WTC11 (cell line): ENCODE results near the gene RAP2A.

Experiments
- ETV6 ChIP-seq: sonication (generic); formaldehyde crosslinking; IDR thresholded peaks from 2 replicates; pipeline ENCODE4 v1.8.1; 2022; ENCODE audit warnings: mild to moderate bottlenecking, missing genetic modification reagents
- MXD4 ChIP-seq: fragments of 250-450 bp; sonication (Bioruptor Pico); IDR thresholded peaks from 2 replicates; pipeline ENCODE4 v1.8.0; 2021; ENCODE audit warnings: mild to moderate bottlenecking, moderate library complexity, borderline replicate concordance
- NFYB ChIP-seq: sonication (generic); formaldehyde crosslinking; conservative IDR thresholded peaks from 2 replicates; pipeline ENCODE4 v1.8.0; 2022; ENCODE audit warnings: low read depth, missing genetic modification reagents
- NR2C2 ChIP-seq: sonication (generic); formaldehyde crosslinking; IDR thresholded peaks from 2 replicates; pipeline ENCODE4 v1.8.0; 2022; ENCODE audit warnings: mild to moderate bottlenecking, missing genetic modification reagents
- OVOL2 ChIP-seq: fragments of 250-450 bp; sonication (Bioruptor Pico); IDR thresholded peaks from 2 replicates; pipeline ENCODE4 v1.9.0; 2021; ENCODE audit warnings: mild to moderate bottlenecking, borderline replicate concordance
- PRRX2 ChIP-seq: fragments of 250-450 bp; sonication (Bioruptor Pico); IDR thresholded peaks from 2 replicates; pipeline ENCODE4 v1.8.0; 2021; ENCODE audit warnings: mild to moderate bottlenecking
- ZNF121 ChIP-seq: sonication (generic); formaldehyde crosslinking; IDR thresholded peaks from 2 replicates; pipeline ENCODE4 v1.8.0; 2023; ENCODE audit warnings: missing genetic modification reagents
- ZNF263 ChIP-seq: sonication (generic); formaldehyde crosslinking; IDR thresholded peaks from 2 replicates; pipeline ENCODE4 v1.8.1; 2022; ENCODE audit warnings: low read depth, mild to moderate bottlenecking, moderate library complexity, missing genetic modification reagents
- ZNF317 ChIP-seq: sonication (generic); formaldehyde crosslinking; IDR thresholded peaks from 2 replicates; pipeline ENCODE4 v1.8.1; 2023; ENCODE audit warnings: low read depth, mild to moderate bottlenecking, moderate library complexity, missing genetic modification reagents, borderline replicate concordance
- TF ChIP-seq, protein P1 (sequence below): fragments of 200-600 bp; IDR thresholded peaks from 2 replicates; pipeline ENCODE4 v1.8.0; 2022; ENCODE audit warnings: antibody characterized with exemption
- TF ChIP-seq, protein P2 (sequence below): sonication (generic); formaldehyde crosslinking; conservative IDR thresholded peaks from 2 replicates; pipeline ENCODE4 v1.8.1; 2023; ENCODE audit warnings: mild to moderate bottlenecking, low read depth, missing genetic modification reagents, moderate library complexity
- TF ChIP-seq, protein P3 (sequence below): sonication (generic); formaldehyde crosslinking; IDR thresholded peaks from 2 replicates; pipeline ENCODE4 v1.8.1; 2022; ENCODE audit warnings: low read depth, missing genetic modification reagents, borderline replicate concordance
- TF ChIP-seq, protein P4 (sequence below): fragments of 250-450 bp; sonication (Bioruptor Pico); IDR thresholded peaks from 2 replicates; pipeline ENCODE4 v1.9.0; 2021; ENCODE audit warnings: mild to moderate bottlenecking
- TF ChIP-seq, protein P5 (sequence below): sonication (generic); formaldehyde crosslinking; IDR thresholded peaks from 2 replicates; pipeline ENCODE4 v1.8.1; 2022; ENCODE audit warnings: mild to moderate bottlenecking, missing genetic modification reagents, moderate library complexity, borderline replicate concordance

DNA sequence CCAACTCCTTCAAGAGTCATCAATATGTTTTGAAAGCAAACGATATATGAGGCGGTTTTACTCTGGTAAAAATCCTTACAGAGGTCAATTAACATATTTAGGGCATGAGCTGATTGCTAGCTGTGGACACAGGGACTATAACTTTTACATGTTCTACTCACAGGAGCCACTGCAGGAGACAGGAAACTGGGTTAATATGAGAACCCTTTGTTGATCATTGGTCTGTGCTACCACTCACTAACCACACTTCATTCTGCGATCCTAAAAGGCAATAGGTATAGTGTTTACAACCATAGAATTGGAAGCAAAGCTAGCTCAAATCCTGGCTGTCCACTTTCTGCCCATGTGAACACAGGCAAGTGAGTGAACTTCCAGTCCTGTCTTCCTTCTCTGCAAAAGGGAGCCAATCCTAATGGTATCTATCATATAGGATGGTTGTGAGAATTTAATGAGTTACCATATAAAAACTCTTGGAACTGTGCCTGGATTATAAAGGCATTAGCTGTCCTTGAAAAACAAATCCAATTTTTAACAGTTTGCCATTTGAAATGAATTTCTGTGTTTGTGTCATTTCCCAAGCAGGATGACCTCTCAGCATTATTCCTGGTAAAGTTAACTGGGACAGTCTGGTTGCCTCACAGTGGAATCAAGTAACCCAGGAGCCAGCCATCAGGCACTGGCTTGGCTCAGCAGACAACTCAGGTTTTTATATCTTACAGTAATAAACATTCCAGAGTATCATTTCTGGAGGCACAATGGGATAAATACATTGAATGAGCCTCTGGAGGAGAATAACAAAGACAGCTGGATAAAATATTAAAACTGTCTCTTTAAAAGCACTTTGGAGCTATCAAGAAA is 29.8 kb upstream of the RAP2A start:
- TF ChIP-seq NFYB (CRISPR knock-in tag) (no peak), ZNF263 (CRISPR knock-in tag) (no peak), ETV6 (no peak), MXD4 (CRISPR knock-in tag) (no peak), PRRX2 (CRISPR knock-in tag) (no peak), ZNF317 (CRISPR knock-in tag) (no peak), OVOL2 (CRISPR knock-in tag) (no peak), ZNF121 (CRISPR knock-in tag) (no peak), NR2C2 (no peak)
- TF ChIP-seq, protein P1, sequence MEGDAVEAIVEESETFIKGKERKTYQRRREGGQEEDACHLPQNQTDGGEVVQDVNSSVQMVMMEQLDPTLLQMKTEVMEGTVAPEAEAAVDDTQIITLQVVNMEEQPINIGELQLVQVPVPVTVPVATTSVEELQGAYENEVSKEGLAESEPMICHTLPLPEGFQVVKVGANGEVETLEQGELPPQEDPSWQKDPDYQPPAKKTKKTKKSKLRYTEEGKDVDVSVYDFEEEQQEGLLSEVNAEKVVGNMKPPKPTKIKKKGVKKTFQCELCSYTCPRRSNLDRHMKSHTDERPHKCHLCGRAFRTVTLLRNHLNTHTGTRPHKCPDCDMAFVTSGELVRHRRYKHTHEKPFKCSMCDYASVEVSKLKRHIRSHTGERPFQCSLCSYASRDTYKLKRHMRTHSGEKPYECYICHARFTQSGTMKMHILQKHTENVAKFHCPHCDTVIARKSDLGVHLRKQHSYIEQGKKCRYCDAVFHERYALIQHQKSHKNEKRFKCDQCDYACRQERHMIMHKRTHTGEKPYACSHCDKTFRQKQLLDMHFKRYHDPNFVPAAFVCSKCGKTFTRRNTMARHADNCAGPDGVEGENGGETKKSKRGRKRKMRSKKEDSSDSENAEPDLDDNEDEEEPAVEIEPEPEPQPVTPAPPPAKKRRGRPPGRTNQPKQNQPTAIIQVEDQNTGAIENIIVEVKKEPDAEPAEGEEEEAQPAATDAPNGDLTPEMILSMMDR, result no peak
- TF ChIP-seq, protein P2, sequence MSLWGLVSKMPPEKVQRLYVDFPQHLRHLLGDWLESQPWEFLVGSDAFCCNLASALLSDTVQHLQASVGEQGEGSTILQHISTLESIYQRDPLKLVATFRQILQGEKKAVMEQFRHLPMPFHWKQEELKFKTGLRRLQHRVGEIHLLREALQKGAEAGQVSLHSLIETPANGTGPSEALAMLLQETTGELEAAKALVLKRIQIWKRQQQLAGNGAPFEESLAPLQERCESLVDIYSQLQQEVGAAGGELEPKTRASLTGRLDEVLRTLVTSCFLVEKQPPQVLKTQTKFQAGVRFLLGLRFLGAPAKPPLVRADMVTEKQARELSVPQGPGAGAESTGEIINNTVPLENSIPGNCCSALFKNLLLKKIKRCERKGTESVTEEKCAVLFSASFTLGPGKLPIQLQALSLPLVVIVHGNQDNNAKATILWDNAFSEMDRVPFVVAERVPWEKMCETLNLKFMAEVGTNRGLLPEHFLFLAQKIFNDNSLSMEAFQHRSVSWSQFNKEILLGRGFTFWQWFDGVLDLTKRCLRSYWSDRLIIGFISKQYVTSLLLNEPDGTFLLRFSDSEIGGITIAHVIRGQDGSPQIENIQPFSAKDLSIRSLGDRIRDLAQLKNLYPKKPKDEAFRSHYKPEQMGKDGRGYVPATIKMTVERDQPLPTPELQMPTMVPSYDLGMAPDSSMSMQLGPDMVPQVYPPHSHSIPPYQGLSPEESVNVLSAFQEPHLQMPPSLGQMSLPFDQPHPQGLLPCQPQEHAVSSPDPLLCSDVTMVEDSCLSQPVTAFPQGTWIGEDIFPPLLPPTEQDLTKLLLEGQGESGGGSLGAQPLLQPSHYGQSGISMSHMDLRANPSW (CRISPR knock-in tag), result no peak
- TF ChIP-seq, protein P3, sequence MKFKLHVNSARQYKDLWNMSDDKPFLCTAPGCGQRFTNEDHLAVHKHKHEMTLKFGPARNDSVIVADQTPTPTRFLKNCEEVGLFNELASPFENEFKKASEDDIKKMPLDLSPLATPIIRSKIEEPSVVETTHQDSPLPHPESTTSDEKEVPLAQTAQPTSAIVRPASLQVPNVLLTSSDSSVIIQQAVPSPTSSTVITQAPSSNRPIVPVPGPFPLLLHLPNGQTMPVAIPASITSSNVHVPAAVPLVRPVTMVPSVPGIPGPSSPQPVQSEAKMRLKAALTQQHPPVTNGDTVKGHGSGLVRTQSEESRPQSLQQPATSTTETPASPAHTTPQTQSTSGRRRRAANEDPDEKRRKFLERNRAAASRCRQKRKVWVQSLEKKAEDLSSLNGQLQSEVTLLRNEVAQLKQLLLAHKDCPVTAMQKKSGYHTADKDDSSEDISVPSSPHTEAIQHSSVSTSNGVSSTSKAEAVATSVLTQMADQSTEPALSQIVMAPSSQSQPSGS (CRISPR knock-in tag), result no peak
- TF ChIP-seq, protein P4, sequence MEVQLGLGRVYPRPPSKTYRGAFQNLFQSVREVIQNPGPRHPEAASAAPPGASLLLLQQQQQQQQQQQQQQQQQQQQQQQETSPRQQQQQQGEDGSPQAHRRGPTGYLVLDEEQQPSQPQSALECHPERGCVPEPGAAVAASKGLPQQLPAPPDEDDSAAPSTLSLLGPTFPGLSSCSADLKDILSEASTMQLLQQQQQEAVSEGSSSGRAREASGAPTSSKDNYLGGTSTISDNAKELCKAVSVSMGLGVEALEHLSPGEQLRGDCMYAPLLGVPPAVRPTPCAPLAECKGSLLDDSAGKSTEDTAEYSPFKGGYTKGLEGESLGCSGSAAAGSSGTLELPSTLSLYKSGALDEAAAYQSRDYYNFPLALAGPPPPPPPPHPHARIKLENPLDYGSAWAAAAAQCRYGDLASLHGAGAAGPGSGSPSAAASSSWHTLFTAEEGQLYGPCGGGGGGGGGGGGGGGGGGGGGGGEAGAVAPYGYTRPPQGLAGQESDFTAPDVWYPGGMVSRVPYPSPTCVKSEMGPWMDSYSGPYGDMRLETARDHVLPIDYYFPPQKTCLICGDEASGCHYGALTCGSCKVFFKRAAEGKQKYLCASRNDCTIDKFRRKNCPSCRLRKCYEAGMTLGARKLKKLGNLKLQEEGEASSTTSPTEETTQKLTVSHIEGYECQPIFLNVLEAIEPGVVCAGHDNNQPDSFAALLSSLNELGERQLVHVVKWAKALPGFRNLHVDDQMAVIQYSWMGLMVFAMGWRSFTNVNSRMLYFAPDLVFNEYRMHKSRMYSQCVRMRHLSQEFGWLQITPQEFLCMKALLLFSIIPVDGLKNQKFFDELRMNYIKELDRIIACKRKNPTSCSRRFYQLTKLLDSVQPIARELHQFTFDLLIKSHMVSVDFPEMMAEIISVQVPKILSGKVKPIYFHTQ (CRISPR knock-in tag), result no peak
- TF ChIP-seq, protein P5, sequence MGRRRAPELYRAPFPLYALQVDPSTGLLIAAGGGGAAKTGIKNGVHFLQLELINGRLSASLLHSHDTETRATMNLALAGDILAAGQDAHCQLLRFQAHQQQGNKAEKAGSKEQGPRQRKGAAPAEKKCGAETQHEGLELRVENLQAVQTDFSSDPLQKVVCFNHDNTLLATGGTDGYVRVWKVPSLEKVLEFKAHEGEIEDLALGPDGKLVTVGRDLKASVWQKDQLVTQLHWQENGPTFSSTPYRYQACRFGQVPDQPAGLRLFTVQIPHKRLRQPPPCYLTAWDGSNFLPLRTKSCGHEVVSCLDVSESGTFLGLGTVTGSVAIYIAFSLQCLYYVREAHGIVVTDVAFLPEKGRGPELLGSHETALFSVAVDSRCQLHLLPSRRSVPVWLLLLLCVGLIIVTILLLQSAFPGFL (CRISPR knock-in tag), result no peak
